GM12878 (cell line): ENCODE measurements around the gene EPB42. TPM values are rescaled to one million over a fixed set of nuclear protein-coding genes. Genes with fewer than 3 reads are reported as not detected.
"Not testable (repeated sequence)": the region's sequence is repeated elsewhere in the genome, so short reads cannot be mapped to it uniquely, and the experiment has no call there.

Source experiments
- ATAC-seq: fragments of 200-7000 bp; cut with Tn5 transposase; 3 replicates; pipeline ENCODE4 v1.9.1; 2020; ENCODE audit warnings: mild to moderate bottlenecking, moderate library complexity
- BruUV-seq: library from RNA; stranded (reverse); fragments of 400-500 nt; replicated peaks from 2 replicates; lab custom pipeline; 2021; lab: Mats Ljungman, UMichigan
- CTCF ChIA-PET: fragments of 300-600 bp; sonication (Branson Sonifier 250); formaldehyde crosslinking; extraction: SDS; loops from one replicate; lab custom pipeline; 2021; ENCODE audit warnings: inconsistent platforms; lab: Yijun Ruan, JAX
- POLR2A ChIA-PET: fragments of 350-600 bp; formaldehyde crosslinking; extraction: SDS; loops from one replicate; lab custom pipeline; 2021; ENCODE audit warnings: inconsistent platforms; lab: Charles Lee
- RAD21 ChIA-PET: fragments of 300-600 bp; sonication (Branson Sonifier 250); formaldehyde crosslinking; loops from one replicate; lab custom pipeline; 2023; ENCODE audit warnings: antibody characterized with exemption; ENCODE audit not compliant: unreplicated experiment; lab: Charles Lee
- SMC1A ChIA-PET: fragments of 300-600 bp; sonication (Branson Sonifier 250); formaldehyde crosslinking; loops from one replicate; lab custom pipeline; 2023; ENCODE audit not compliant: unreplicated experiment, uncharacterized antibody; lab: Charles Lee
- DNase-seq: peaks from one replicate; pipeline ENCODE4 v3.0.0-alpha.2; 2011; ENCODE audit warnings: low read depth, low spot score
- FAIRE-seq: peaks from 3 replicates; lab custom pipeline; 2011; peaks lifted over from hg19 to GRCh38; lab: Jason Lieb, UNC
- H2AFZ ChIP-seq: 2 replicates; pipeline ENCODE4 v1.6.0; 2011; ENCODE audit warnings: low read depth, low read length, control low read depth; ENCODE audit not compliant: control insufficient read depth
- H3K27ac ChIP-seq: 2 replicates; pipeline ENCODE4 v1.5.1; 2011; ENCODE audit warnings: control low read depth; ENCODE audit not compliant: control insufficient read depth, insufficient read depth
- H3K27me3 ChIP-seq, 2 experiments: replicated peaks in 1 of 2; 2 replicates each; pipeline versions ENCODE4 v1.6.0 to v1.6.1; 2011; ENCODE audit warnings: low read length in 1 of 2; ENCODE audit not compliant: control insufficient read depth in 2 of 2, insufficient read depth in 2 of 2
- H3K36me3 ChIP-seq, 2 experiments: 2 replicates each; pipeline ENCODE4 v1.5.1; 2011; ENCODE audit warnings: low read length in 1 of 2; ENCODE audit not compliant: control insufficient read depth in 2 of 2, insufficient read depth in 2 of 2
- H3K4me1 ChIP-seq: 2 replicates; pipeline ENCODE4 v1.6.1; 2011; ENCODE audit warnings: mild to moderate bottlenecking, low read length, moderate library complexity, mixed read lengths; ENCODE audit not compliant: control insufficient read depth, insufficient read depth
- H3K4me2 ChIP-seq: 2 replicates; pipeline ENCODE4 v1.6.0; 2011; ENCODE audit warnings: control low read depth; ENCODE audit not compliant: control insufficient read depth, insufficient read depth
- H3K4me3 ChIP-seq: fragments of 200-600 bp; sonication (generic); 2 replicates; pipeline ENCODE4 v1.5.1; 2016
- H3K79me2 ChIP-seq: 2 replicates; pipeline ENCODE4 v1.6.0; 2011; ENCODE audit warnings: low read length; ENCODE audit not compliant: control insufficient read depth, insufficient read depth
- H3K9ac ChIP-seq: 2 replicates; pipeline ENCODE4 v1.8.0; 2011; ENCODE audit warnings: low read length, control low read depth, mixed read lengths; ENCODE audit not compliant: control insufficient read depth, insufficient read depth
- H3K9me3 ChIP-seq: replicated peaks from 3 replicates; pipeline ENCODE4 v1.5.1; 2011; ENCODE audit warnings: mild to moderate bottlenecking, low read length; ENCODE audit not compliant: control insufficient read depth, insufficient read depth
- H4K20me1 ChIP-seq: 2 replicates; pipeline ENCODE4 v1.6.0; 2011; ENCODE audit not compliant: control insufficient read depth, insufficient read depth
- KAT2A ChIP-seq: conservative IDR thresholded peaks from 2 replicates; pipeline ENCODE4 v1.6.1; 2011; ENCODE audit warnings: low read depth, low read length; ENCODE audit not compliant: control insufficient read depth
- WGBS: methylation state at CpG from one replicate; pipeline ENCODE4 v1.1.6; 2016; ENCODE audit warnings: low lambda C conversion rate; ENCODE audit not compliant: insufficient replicate concordance, insufficient coverage; ENCODE audit errors: missing lambda C conversion rate; 5-methylcytosine and 5-hydroxymethylcytosine counted together
- in situ Hi-C: fragments of 300-500 bp; cut with MboI; formaldehyde crosslinking; loops from 9 replicates; pipeline ENCODE4 v1.14.3; 2018; ENCODE audit warnings: mixed read lengths
- intact Hi-C: fragments of 100-400 bp; cut with micrococcal nuclease; formaldehyde crosslinking; loops from one replicate; pipeline ENCODE4 v1.14.2; 2022; ENCODE audit not compliant: unreplicated experiment
- polyA plus RNA-seq, 11 experiments: library from polyadenylated mRNA; depleted of rRNA in 4 of 11; unstranded in 6 of 11; stranded (reverse) in 5 of 11; fragments of >200 nt; fragmentation: Nextera tagmentation in 4 of 11; fragmentation: Illumina TruSeq in 1 of 11; extraction: Ambion mirVana in 4 of 11; extraction: Trizol in 1 of 11; gene quantifications; 1 replicate in 1 of 11; 2 replicates in 10 of 11; pipeline versions ENCODE4 v1.2.1 to v1.2.3, GENCODE V29; 2011 to 2016; ENCODE audit warnings: inconsistent platforms in 2 of 11, missing spikeins in 2 of 11, low read depth in 1 of 11
- total RNA-seq, 4 experiments: library from RNA; depleted of rRNA in 3 of 4; stranded (reverse); fragments of >200 nt in 3 of 4; fragmentation: Illumina TruSeq in 1 of 4; extraction: Trizol in 1 of 4; gene quantifications; 2 replicates each; pipeline versions ENCODE4 v1.2.1 to v1.2.3, GENCODE V29; 2013 to 2021
- TF ChIP-seq, protein P1 (sequence below): IDR thresholded peaks from 2 replicates; pipeline ENCODE4 v1.6.1; 2011; ENCODE audit warnings: mild to moderate bottlenecking, low read depth, low read length, moderate library complexity; ENCODE audit not compliant: insufficient replicate concordance
- TF ChIP-seq, protein P2 (sequence below): fragments of 450-650 bp; IDR thresholded peaks from 2 replicates; pipeline ENCODE4 v1.6.1; 2017; ENCODE audit warnings: mild to moderate bottlenecking, moderate library complexity

Gene EPB42
- total and polyA plus RNA-seq, 10 of the 15 experiments (the other 5 are each of a cell fraction or from before 2014, with no cell fraction given) = not detected

DNA sequence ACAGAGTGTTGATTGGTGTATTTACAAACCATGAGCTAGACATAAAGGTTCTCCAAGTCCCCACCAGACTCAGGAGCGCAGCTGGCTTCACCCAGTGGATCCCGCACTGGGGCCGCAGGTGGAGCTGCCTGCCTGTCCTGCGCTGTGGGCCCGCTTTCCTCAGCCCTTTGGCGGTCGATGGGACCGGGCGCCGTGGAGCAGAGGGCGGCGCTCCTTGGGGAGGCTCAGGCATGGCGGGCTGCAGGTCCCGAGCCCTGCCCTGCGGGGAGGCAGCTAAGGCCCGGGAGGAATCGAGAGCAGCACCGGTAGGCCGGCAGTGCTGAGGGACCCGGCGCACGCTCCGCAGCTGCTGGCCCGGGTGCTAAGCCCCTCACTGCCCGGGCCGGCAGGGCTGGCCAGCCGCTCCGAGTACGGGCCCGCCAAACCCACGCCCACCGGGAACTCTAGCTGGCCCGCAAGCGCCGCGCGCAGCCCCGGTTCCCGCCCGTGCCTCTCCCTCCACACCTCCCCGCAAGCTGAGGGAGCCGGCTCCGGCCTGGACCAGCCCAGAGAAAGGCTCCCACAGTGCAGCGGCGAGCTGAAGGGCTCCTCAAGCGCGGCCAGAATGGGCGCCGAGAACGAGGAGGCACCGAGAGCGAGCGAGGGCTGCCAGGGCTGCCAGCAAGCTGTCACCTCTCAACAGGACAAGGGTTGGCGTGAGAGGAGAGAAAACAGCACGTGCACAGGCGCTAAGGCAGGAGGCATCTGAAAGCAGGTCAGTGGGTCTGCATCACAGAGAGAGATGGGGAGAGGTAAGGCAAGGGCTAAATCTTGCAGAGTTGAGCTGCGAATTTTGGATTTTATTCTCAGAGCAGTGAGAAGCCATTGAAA is 5.9 kb upstream of the EPB42 start (continued):
- TF ChIP-seq, protein P1, sequence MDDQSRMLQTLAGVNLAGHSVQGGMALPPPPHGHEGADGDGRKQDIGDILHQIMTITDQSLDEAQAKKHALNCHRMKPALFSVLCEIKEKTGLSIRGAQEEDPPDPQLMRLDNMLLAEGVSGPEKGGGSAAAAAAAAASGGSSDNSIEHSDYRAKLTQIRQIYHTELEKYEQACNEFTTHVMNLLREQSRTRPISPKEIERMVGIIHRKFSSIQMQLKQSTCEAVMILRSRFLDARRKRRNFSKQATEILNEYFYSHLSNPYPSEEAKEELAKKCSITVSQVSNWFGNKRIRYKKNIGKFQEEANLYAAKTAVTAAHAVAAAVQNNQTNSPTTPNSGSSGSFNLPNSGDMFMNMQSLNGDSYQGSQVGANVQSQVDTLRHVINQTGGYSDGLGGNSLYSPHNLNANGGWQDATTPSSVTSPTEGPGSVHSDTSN = no peak
- TF ChIP-seq, protein P2, sequence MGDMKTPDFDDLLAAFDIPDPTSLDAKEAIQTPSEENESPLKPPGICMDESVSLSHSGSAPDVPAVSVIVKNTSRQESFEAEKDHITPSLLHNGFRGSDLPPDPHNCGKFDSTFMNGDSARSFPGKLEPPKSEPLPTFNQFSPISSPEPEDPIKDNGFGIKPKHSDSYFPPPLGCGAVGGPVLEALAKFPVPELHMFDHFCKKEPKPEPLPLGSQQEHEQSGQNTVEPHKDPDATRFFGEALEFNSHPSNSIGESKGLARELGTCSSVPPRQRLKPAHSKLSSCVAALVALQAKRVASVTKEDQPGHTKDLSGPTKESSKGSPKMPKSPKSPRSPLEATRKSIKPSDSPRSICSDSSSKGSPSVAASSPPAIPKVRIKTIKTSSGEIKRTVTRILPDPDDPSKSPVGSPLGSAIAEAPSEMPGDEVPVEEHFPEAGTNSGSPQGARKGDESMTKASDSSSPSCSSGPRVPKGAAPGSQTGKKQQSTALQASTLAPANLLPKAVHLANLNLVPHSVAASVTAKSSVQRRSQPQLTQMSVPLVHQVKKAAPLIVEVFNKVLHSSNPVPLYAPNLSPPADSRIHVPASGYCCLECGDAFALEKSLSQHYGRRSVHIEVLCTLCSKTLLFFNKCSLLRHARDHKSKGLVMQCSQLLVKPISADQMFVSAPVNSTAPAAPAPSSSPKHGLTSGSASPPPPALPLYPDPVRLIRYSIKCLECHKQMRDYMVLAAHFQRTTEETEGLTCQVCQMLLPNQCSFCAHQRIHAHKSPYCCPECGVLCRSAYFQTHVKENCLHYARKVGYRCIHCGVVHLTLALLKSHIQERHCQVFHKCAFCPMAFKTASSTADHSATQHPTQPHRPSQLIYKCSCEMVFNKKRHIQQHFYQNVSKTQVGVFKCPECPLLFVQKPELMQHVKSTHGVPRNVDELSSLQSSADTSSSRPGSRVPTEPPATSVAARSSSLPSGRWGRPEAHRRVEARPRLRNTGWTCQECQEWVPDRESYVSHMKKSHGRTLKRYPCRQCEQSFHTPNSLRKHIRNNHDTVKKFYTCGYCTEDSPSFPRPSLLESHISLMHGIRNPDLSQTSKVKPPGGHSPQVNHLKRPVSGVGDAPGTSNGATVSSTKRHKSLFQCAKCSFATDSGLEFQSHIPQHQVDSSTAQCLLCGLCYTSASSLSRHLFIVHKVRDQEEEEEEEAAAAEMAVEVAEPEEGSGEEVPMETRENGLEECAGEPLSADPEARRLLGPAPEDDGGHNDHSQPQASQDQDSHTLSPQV = no peak
- no peak for TF ChIP-seq KAT2A

DNA sequence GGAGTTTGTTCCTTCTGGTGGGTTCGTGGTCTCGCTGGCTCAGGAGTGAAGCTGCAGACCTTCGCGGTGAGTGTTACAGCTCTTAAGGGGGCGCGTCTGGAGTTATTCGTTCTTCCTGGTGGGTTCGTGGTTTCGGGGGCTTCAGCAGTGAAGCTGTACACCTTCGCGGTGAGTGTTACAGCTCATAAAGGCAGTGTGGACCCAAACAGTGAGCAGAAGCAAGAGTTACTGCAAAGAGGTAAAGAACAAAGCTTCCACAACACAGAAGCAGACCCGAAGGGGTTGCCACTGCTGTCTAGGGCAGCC is 5.1 kb upstream of the EPB42 start:
- H2AFZ ChIP-seq, ATAC-seq, H3K27me3 ChIP-seq, H3K27ac ChIP-seq, H3K9me3 ChIP-seq, H4K20me1 ChIP-seq, H3K4me2 ChIP-seq, H3K79me2 ChIP-seq, BruUV-seq, H3K4me3 ChIP-seq, H3K36me3 ChIP-seq, FAIRE-seq, DNase-seq, in situ Hi-C loops, H3K9ac ChIP-seq, H3K4me1 ChIP-seq: not testable (repeated sequence)
- intact Hi-C loops = loop anchor here (1.0 to 2.0 kb wide), 4 partner anchors 28 to 59 kb away; no protein-coding TSS in a partner anchor
- WGBS = 74% methylated on average over 12 of the region's 12 CpGs
- RAD21 ChIA-PET = interaction anchor here (0.8 to 9.3 kb wide), 20 partner anchors 11 to 1237 kb away, joined by 3 to 255 read pairs (median 5); partner anchors contain the start of gene TGM5
- CTCF ChIA-PET = interaction anchor here (0.9 to 13.4 kb wide), 35 partner anchors 9 to 289 kb away, joined by 3 to 518 read pairs (median 5); partner anchors contain the start of genes CCNDBP1, TGM5 and TGM7
- SMC1A ChIA-PET = interaction anchor here (0.9 to 12.9 kb wide), 29 partner anchors 8 to 425 kb away, joined by 3 to 311 read pairs (median 7); partner anchors contain the start of genes TGM5 and UBR1
- POLR2A ChIA-PET = interaction anchor here (0.5 to 1.8 kb wide), 8 partner anchors 27 to 1280 kb away, joined by 3 to 9 read pairs (median 4); partner anchors contain the start of gene TGM5
